ENCODE measurements around the gene OTOGL.
"Not testable (repeated sequence)": the region's sequence is repeated elsewhere in the genome, so short reads cannot be mapped to it uniquely, and the experiment has no call there.

The OTOGL gene

DNA sequence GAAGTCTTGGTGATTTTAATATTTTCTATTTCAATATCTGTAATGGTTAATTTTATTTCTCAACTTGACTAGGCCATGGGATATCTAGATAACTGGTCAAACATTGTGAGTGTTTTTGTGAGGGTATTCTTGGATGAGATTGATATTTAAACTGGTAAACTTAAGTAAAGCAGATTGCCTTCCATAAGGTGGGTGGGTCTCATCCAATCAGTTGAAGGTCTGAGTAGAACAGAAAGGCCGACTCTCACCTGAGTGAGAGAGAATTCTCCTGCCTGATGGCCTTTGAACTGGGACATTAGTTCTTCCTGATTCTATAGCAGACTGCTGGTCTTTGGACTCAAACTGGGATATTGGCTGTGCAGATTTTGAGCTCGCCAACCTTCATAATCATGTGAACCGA is 36.3 kb downstream of the OTOGL start:
- CTCF ChIA-PET, result no interaction called here
- POLR2A ChIA-PET, result no interaction called here
- TF ChIP-seq FOXM1 (IDR thresholded peaks at IDR 0.05; ENCODE audit: borderline replicate concordance) (no peak), HDGF (IDR thresholded peaks at IDR 0.05; ENCODE audit: borderline replicate concordance) (no peak), L3MBTL2 (conservative IDR thresholded peaks at IDR 0.05) (no peak), TARDBP (IDR thresholded peaks at IDR 0.05) (no peak)
- no peak for DNase-seq (ENCODE audit: extremely low spot score)

GRCh38 chr12:80140005-80140404 is 40.7 kb downstream of the OTOGL start:
- POLR2A ChIA-PET, result no interaction called here

GRCh38 chr12:80142640-80143039 is 43.3 kb downstream of the OTOGL start:
- DNase-seq (ENCODE audit: extremely low spot score), result no peak
- POLR2A ChIA-PET, result no interaction called here
- no peak for TF ChIP-seq PKNOX1 (IDR thresholded peaks at IDR 0.05)
- TF ChIP-seq NFRKB (IDR thresholded peaks at IDR 0.05), result no peak
- TF ChIP-seq BHLHE40 (IDR thresholded peaks at IDR 0.05; ENCODE audit: borderline replicate concordance), result no peak
- no peak for TF ChIP-seq LEF1 (IDR thresholded peaks at IDR 0.05; ENCODE audit: borderline replicate concordance)
- no peak for TF ChIP-seq FOXM1 (IDR thresholded peaks at IDR 0.05; ENCODE audit: borderline replicate concordance)
- no peak for TF ChIP-seq ARNT (IDR thresholded peaks at IDR 0.05)
- CTCF ChIA-PET, result no interaction called here

More at GRCh38 chr12:80140005-80140404, 40.7 kb downstream of the OTOGL start:
- CTCF ChIA-PET, result no interaction called here
- DNase-seq (ENCODE audit: extremely low spot score), result no peak
- no peak for TF ChIP-seq HDGF (IDR thresholded peaks at IDR 0.05; ENCODE audit: borderline replicate concordance)
- no peak for TF ChIP-seq TARDBP (IDR thresholded peaks at IDR 0.05)
- TF ChIP-seq SP1 (IDR thresholded peaks at IDR 0.05), result no peak
- no peak for TF ChIP-seq FOXK2 (IDR thresholded peaks at IDR 0.05)
- TF ChIP-seq FOXM1 (IDR thresholded peaks at IDR 0.05; ENCODE audit: borderline replicate concordance), result no peak
- TF ChIP-seq CTBP1 (IDR thresholded peaks at IDR 0.05; ENCODE audit: borderline replicate concordance), result no peak
- no peak for TF ChIP-seq NFRKB (IDR thresholded peaks at IDR 0.05)

- POLR2A ChIA-PET, result no interaction called here
Measured at GRCh38 chr12:80143537-80143936, 44.2 kb downstream of the OTOGL start.

GRCh38 chr12:80149547-80150313 is 50.4 kb downstream of the OTOGL start:
- CTCF ChIA-PET; POLR2A ChIA-PET; DNase-seq (ENCODE audit: extremely low spot score): not testable (repeated sequence)

More at GRCh38 chr12:80143537-80143936, 44.2 kb downstream of the OTOGL start:
- no peak for TF ChIP-seq ELF4 (IDR thresholded peaks at IDR 0.05)
- TF ChIP-seq L3MBTL2 (conservative IDR thresholded peaks at IDR 0.05), result no peak
- TF ChIP-seq FOXM1 (IDR thresholded peaks at IDR 0.05; ENCODE audit: borderline replicate concordance), result no peak
- no peak for TF ChIP-seq TARDBP (IDR thresholded peaks at IDR 0.05)
- TF ChIP-seq FOXK2 (IDR thresholded peaks at IDR 0.05), result no peak
- no peak for DNase-seq (ENCODE audit: extremely low spot score)
- CTCF ChIA-PET, result no interaction called here

DNA sequence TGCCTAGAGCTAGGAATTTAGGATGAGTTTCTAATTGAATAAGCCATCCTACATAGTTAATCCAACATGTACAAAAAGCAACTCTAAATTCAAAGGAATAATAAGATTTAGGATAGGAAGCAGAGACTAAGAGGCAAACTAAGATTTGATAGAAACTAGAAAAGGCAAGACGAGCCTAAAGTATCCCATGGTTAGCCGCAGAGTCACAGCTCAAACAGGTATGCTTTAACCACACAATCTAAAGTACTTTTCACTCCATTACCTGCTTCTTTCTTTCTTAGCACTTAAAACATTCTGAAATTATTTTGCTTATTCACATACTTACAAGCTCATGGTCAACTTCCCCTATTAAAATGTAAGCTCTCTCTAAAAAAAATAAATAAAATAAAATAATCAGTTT is 51.8 kb downstream of the OTOGL start:
- no peak for TF ChIP-seq FOXM1 (IDR thresholded peaks at IDR 0.05; ENCODE audit: borderline replicate concordance)
- TF ChIP-seq SP1 (IDR thresholded peaks at IDR 0.05), result no peak
- no peak for TF ChIP-seq L3MBTL2 (conservative IDR thresholded peaks at IDR 0.05)
- no peak for TF ChIP-seq ZNF384 (IDR thresholded peaks at IDR 0.05)
- TF ChIP-seq ARNT (IDR thresholded peaks at IDR 0.05), result no peak
- no peak for TF ChIP-seq NFRKB (IDR thresholded peaks at IDR 0.05)
- TF ChIP-seq LEF1 (IDR thresholded peaks at IDR 0.05; ENCODE audit: borderline replicate concordance), result no peak
- no peak for TF ChIP-seq ELF4 (IDR thresholded peaks at IDR 0.05)
- no peak for TF ChIP-seq PKNOX1 (IDR thresholded peaks at IDR 0.05)
- TF ChIP-seq BHLHE40 (IDR thresholded peaks at IDR 0.05; ENCODE audit: borderline replicate concordance), result no peak
- TF ChIP-seq SUZ12 (IDR thresholded peaks at IDR 0.05), result no peak
- ChIA-PET POLR2A (no interaction called here), CTCF (no interaction called here)
- DNase-seq (ENCODE audit: extremely low spot score), result no peak

- POLR2A ChIA-PET, result no interaction called here
- no peak for TF ChIP-seq FOXA1 (IDR thresholded peaks at IDR 0.05)
- TF ChIP-seq HDGF (IDR thresholded peaks at IDR 0.05; ENCODE audit: borderline replicate concordance), result no peak
- TF ChIP-seq SP1 (IDR thresholded peaks at IDR 0.05), result no peak
- TF ChIP-seq NFRKB (IDR thresholded peaks at IDR 0.05), result no peak
- TF ChIP-seq ZNF384 (IDR thresholded peaks at IDR 0.05), result no peak
- no peak for TF ChIP-seq LEF1 (IDR thresholded peaks at IDR 0.05; ENCODE audit: borderline replicate concordance)
- TF ChIP-seq L3MBTL2 (conservative IDR thresholded peaks at IDR 0.05), result no peak
- no peak for TF ChIP-seq BHLHE40 (IDR thresholded peaks at IDR 0.05; ENCODE audit: borderline replicate concordance)
- no peak for TF ChIP-seq ELF4 (IDR thresholded peaks at IDR 0.05)
- CTCF ChIA-PET, result interaction anchor here (0.6 kb wide), 1 partner anchor 781 kb away, joined by 4 read pairs; no protein-coding TSS in a partner anchor
- DNase-seq (ENCODE audit: extremely low spot score), result no peak
Measured at GRCh38 chr12:80154261-80154660, 54.9 kb downstream of the OTOGL start.

DNA sequence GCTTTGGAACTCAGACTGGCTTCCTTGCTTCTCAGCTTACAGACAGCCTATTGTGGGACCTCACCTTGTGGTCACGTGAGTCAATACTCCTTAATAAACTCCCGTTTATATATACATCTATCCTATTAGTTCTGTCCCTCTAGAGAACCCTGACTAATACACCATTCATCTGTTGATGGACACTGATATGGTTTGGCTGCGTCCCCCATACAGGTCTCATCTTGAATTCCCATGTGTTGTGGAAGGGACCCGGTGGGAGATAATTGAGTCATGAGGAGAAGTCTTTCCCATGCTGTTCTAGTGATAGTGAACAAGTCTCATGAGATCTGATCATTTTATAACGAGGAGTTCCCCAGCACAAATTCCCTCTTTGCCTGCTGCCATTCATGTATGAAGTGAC is 57.0 kb downstream of the OTOGL start:
- ChIA-PET CTCF (no interaction called here), POLR2A (no interaction called here)
- no peak for DNase-seq (ENCODE audit: extremely low spot score)
- TF ChIP-seq L3MBTL2 (conservative IDR thresholded peaks at IDR 0.05), result no peak
- TF ChIP-seq FOXK2 (IDR thresholded peaks at IDR 0.05), result no peak
- TF ChIP-seq PKNOX1 (IDR thresholded peaks at IDR 0.05), result no peak
- TF ChIP-seq SP1 (IDR thresholded peaks at IDR 0.05), result no peak
- no peak for TF ChIP-seq FOXA1 (IDR thresholded peaks at IDR 0.05)
- TF ChIP-seq NFRKB (IDR thresholded peaks at IDR 0.05), result no peak

Data from HEK293T (cell line).